Nephron progenitor cell (in vitro differentiated cells): Measurements from ENCODE around the gene UBE2J1.

ENCODE experiments used
- DNase-seq: peaks from one replicate; pipeline ENCODE4 v3.0.0; 2021
- H3K27ac Mint-ChIP-seq: 2 replicates; pipeline ENCODE4 v1.8.0; 2021; ENCODE audit warnings: mild to moderate bottlenecking, moderate library complexity, mixed read lengths
- H3K27me3 Mint-ChIP-seq: 2 replicates; pipeline ENCODE4 v1.8.0; 2021; ENCODE audit warnings: mild to moderate bottlenecking, low read depth, mixed read lengths; ENCODE audit not compliant: poor library complexity
- H3K36me3 Mint-ChIP-seq: 2 replicates; pipeline ENCODE4 v1.8.0; 2021; ENCODE audit warnings: low read depth, mixed read lengths
- H3K4me1 Mint-ChIP-seq: 2 replicates; pipeline ENCODE4 v1.8.0; 2021; ENCODE audit warnings: mixed read lengths
- H3K4me3 Mint-ChIP-seq: 2 replicates; pipeline ENCODE4 v1.8.0; 2021; ENCODE audit warnings: mild to moderate bottlenecking, moderate library complexity, mixed read lengths
- H3K9me3 Mint-ChIP-seq: 2 replicates; pipeline ENCODE4 v1.8.0; 2021; ENCODE audit warnings: mild to moderate bottlenecking, moderate library complexity, mixed read lengths
- CTCF ChIP-seq: fragments of 200-600 bp; sonication (generic); IDR thresholded peaks from 2 replicates; pipeline ENCODE4 v1.5.0; 2021; ENCODE audit warnings: antibody characterized with exemption

Gene UBE2J1

GRCh38 chr6:89321131-89321970 is 31.2 kb downstream of the UBE2J1 start:
- Mint-ChIP-seq H3K36me3 (peaks cover 58% of the 10 kb centered on the region), H3K9me3 (peaks cover 34% of the 10 kb centered on the region), H3K27ac (no peak overlapping the region), H3K27me3 (peaks cover 3% of the 10 kb centered on the region), H3K4me3 (no peak overlapping the region), H3K4me1 (peaks cover 8% of the 10 kb centered on the region)
- DNase-seq, result no peak
- TF ChIP-seq CTCF, result no peak

DNA sequence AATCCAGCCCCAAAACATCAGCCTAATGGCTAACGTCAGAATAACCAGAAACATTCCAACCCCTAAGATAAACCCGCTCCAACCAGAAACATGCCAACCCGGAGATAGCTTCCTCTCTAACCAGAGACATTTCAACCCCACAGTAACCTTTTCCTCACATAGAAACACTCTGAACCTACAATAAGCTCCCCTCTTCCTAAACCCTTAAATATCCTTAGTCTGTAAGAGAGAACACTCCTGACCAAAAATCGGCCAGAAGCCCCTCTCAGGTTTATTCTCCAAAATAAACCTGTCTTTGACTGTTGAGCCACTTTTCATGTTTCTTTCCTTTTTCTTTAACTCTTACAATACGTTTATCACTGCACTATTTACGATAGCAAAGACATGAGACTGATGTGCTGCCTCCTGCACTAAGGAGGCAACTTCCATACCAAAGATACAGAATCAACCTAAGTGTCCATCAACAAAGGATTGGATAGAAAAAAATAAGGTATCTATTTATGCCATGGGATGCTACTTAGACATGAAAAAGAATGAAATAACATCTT is 32.4 kb downstream of the UBE2J1 start:
- peaks cover 3% of the 10 kb centered on the region for H3K27me3 Mint-ChIP-seq
- no peak for DNase-seq
- TF ChIP-seq CTCF, result no peak
- peaks cover 59% of the 10 kb centered on the region for H3K36me3 Mint-ChIP-seq
- H3K4me3 Mint-ChIP-seq, result no peak overlapping the region
- peaks cover 8% of the 10 kb centered on the region for H3K4me1 Mint-ChIP-seq
- H3K9me3 Mint-ChIP-seq, result peaks cover 34% of the 10 kb centered on the region
- H3K27ac Mint-ChIP-seq, result no peak overlapping the region

- Mint-ChIP-seq H3K4me3 (no peak overlapping the region), H3K9me3 (peaks cover 33% of the 10 kb centered on the region), H3K4me1 (peaks cover 3% of the 10 kb centered on the region), H3K27me3 (peaks cover 3% of the 10 kb centered on the region), H3K27ac (no peak overlapping the region), H3K36me3 (peaks cover 47% of the 10 kb centered on the region)
- TF ChIP-seq CTCF, result no peak
- no peak for DNase-seq
Measured at GRCh38 chr6:89317067-89317466, 35.5 kb downstream of the UBE2J1 start.

GRCh38 chr6:89315249-89315885 is 37.2 kb downstream of the UBE2J1 start, which contains the start of gene GABRR2:
Gene GABRR2, minus strand, starts transcription at chr6:89315299. Its CDS starts 134 bp downstream, at chr6:89315165.
- Mint-ChIP-seq H3K27ac (no peak within 1 kb of the TSS), H3K4me3 (no peak within 1 kb of the TSS), H3K9me3 (peaks cover 19% of the 10 kb centered on the region), H3K4me1 (peaks cover 20% of the 10 kb centered on the region), H3K27me3 (peaks cover 3% of the 10 kb centered on the region), H3K36me3 (peaks cover 33% of the 10 kb centered on the region)
- DNase-seq, result no peak
- TF ChIP-seq CTCF, result no peak

DNA sequence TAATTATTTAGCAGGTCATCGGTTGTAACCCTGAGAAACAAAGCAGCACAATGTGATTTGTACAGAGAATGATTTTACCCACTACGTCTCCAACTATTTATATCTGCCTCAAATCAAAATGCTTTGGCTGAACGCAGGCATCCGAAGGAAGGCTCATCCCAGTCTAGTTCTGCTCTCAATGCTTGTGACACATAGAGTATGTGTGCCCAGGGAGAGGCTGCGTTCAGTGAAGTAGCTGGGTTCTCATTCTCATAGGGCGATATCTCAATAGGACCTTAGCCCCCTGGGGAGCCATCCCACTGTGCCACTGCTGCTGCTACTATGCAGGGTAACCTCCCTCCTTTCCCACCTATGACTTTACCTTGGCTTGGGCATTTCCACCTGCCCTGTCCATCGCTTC is 37.8 kb downstream of the UBE2J1 start:
- DNase-seq, result no peak
- peaks cover 3% of the 10 kb centered on the region for H3K27me3 Mint-ChIP-seq
- H3K27ac Mint-ChIP-seq, result no peak overlapping the region

More for the DNA sequence above, 37.8 kb downstream of the UBE2J1 start:
- TF ChIP-seq CTCF, result no peak
- H3K4me1 Mint-ChIP-seq, result peaks cover 20% of the 10 kb centered on the region
- H3K9me3 Mint-ChIP-seq, result peaks cover 12% of the 10 kb centered on the region
- peaks cover 26% of the 10 kb centered on the region for H3K36me3 Mint-ChIP-seq
- no peak overlapping the region for H3K4me3 Mint-ChIP-seq
